IgD-negative memory B cell (primary cell): ENCODE data around the gene CD83. TPM values are rescaled to one million over a fixed set of nuclear protein-coding genes. Genes with fewer than 3 reads are reported as not detected.
A peak's percentile ranks its signal among the peaks of the same experiment; 100 is the strongest.

Experiments used
- H3K27ac Mint-ChIP-seq, 3 donors: one replicate each; pipeline ENCODE4 v1.8.0; 2020 to 2022; ENCODE audit warnings: mild to moderate bottlenecking in 3 of 3, mixed read lengths in 3 of 3, moderate library complexity in 1 of 3
- H3K27me3 Mint-ChIP-seq: one replicate; pipeline ENCODE4 v1.8.0; 2021; ENCODE audit warnings: mixed read lengths
- H3K36me3 Mint-ChIP-seq: one replicate; pipeline ENCODE4 v1.8.0; 2020; ENCODE audit warnings: mild to moderate bottlenecking, mixed read lengths
- H3K4me1 Mint-ChIP-seq, 3 donors: one replicate each; pipeline ENCODE4 v1.8.0; 2020 to 2022; ENCODE audit warnings: mixed read lengths in 3 of 3, mild to moderate bottlenecking in 1 of 3
- H3K4me3 Mint-ChIP-seq, 4 donors: one replicate each; pipeline ENCODE4 v1.8.0; 2020 to 2022; ENCODE audit warnings: mild to moderate bottlenecking in 4 of 4, mixed read lengths in 4 of 4, moderate library complexity in 3 of 4
- H3K9me3 Mint-ChIP-seq, 3 donors: one replicate each; pipeline ENCODE4 v1.8.0; 2020 to 2021; ENCODE audit warnings: mixed read lengths in 3 of 3, mild to moderate bottlenecking in 1 of 3
- polyA plus RNA-seq: library from polyadenylated mRNA; unstranded; fragments of 300-500 nt; fragmentation: Illumina TruSeq; gene quantifications from one replicate; pipeline ENCODE4 v1.2.3, GENCODE V29; 2021

Gene CD83
- polyA plus RNA-seq, 1 donor from 2014 or later: 43.8 TPM

- no peaks in the 10 kb centered on the region for H3K9me3 Mint-ChIP-seq
- peaks cover 59 to 72% (median 62%) of the 10 kb centered on the region in 3 donors for H3K4me1 Mint-ChIP-seq
- peak overlapping the region; percentile 87 to 98 (median 93) for H3K27ac Mint-ChIP-seq
- no peaks in the 10 kb centered on the region for H3K27me3 Mint-ChIP-seq
- H3K4me3 Mint-ChIP-seq: peak overlapping the region; percentile 22 to 93 (median 84)
- peaks cover 13% of the 10 kb centered on the region for H3K36me3 Mint-ChIP-seq
These were observed 6.0 kb downstream of the CD83 start for GRCh38 chr6:14123386-14124111.

- peak overlapping the region; percentile 65 to 88 (median 82) for H3K27ac Mint-ChIP-seq
- peak overlapping the region in 3 of 4 donors; percentile 58 to 83 (median 75) for H3K4me3 Mint-ChIP-seq
- no peaks in the 10 kb centered on the region for H3K9me3 Mint-ChIP-seq
- no peaks in the 10 kb centered on the region for H3K27me3 Mint-ChIP-seq
- peaks cover 71 to 76% (median 72%) of the 10 kb centered on the region in 3 donors for H3K4me1 Mint-ChIP-seq
- H3K36me3 Mint-ChIP-seq: peaks cover 9% of the 10 kb centered on the region
These were observed 7.8 kb downstream of the CD83 start for GRCh38 chr6:14125346-14125745.

- H3K36me3 Mint-ChIP-seq: peaks cover 9% of the 10 kb centered on the region
- peak overlapping the region; percentile 65 to 82 (median 69) for H3K27ac Mint-ChIP-seq
- peaks cover 71 to 74% (median 73%) of the 10 kb centered on the region in 3 donors for H3K4me1 Mint-ChIP-seq
- no peaks in the 10 kb centered on the region for H3K27me3 Mint-ChIP-seq
- peak overlapping the region in 3 of 4 donors; percentile 58 to 83 (median 75) for H3K4me3 Mint-ChIP-seq
- H3K9me3 Mint-ChIP-seq: no peaks in the 10 kb centered on the region
These were observed 8.6 kb downstream of the CD83 start for GRCh38 chr6:14126191-14126590.

GRCh38 chr6:14127611-14128010, 10.0 kb downstream of the CD83 start:
- Mint-ChIP-seq H3K27me3 (no peaks in the 10 kb centered on the region), H3K36me3 (peaks cover 6% of the 10 kb centered on the region), H3K9me3 (no peaks in the 10 kb centered on the region), H3K4me1 (peaks cover 68 to 72% (median 69%) of the 10 kb centered on the region in 3 donors), H3K4me3 (peak overlapping the region in 2 of 4 donors; percentile 71 to 86), H3K27ac (peak overlapping the region in 2 of 3 donors; percentile 91 to 94)

- Mint-ChIP-seq H3K9me3 (no peaks in the 10 kb centered on the region), H3K4me3 (peak overlapping the region in 3 of 4 donors; percentile 71 to 87 (median 86)), H3K4me1 (peaks cover 67 to 72% (median 68%) of the 10 kb centered on the region in 3 donors), H3K27me3 (no peaks in the 10 kb centered on the region), H3K36me3 (peaks cover 6% of the 10 kb centered on the region), H3K27ac (peak overlapping the region in 2 of 3 donors; percentile 91 to 94)
These were observed 10.4 kb downstream of the CD83 start for GRCh38 chr6:14128012-14128411.

GRCh38 chr6:14128746-14129145, 11.2 kb downstream of the CD83 start:
- H3K4me1 Mint-ChIP-seq: peaks cover 65 to 67% (median 67%) of the 10 kb centered on the region in 3 donors
- H3K4me3 Mint-ChIP-seq: peak overlapping the region in 3 of 4 donors; percentile 71 to 82 (median 77)
- H3K27ac Mint-ChIP-seq: peak overlapping the region; percentile 76 to 94 (median 91)
- H3K9me3 Mint-ChIP-seq: no peaks in the 10 kb centered on the region
- H3K27me3 Mint-ChIP-seq: no peaks in the 10 kb centered on the region
- peaks cover 6% of the 10 kb centered on the region for H3K36me3 Mint-ChIP-seq

GRCh38 chr6:14129575-14129974, 12.0 kb downstream of the CD83 start:
- peak overlapping the region in 3 of 4 donors; percentile 71 to 84 (median 77) for H3K4me3 Mint-ChIP-seq
- no peaks in the 10 kb centered on the region for H3K9me3 Mint-ChIP-seq
- no peaks in the 10 kb centered on the region for H3K27me3 Mint-ChIP-seq
- H3K4me1 Mint-ChIP-seq: peaks cover 63 to 68% (median 64%) of the 10 kb centered on the region in 3 donors
- peak overlapping the region; percentile 76 to 91 (median 88) for H3K27ac Mint-ChIP-seq
- peaks cover 6% of the 10 kb centered on the region for H3K36me3 Mint-ChIP-seq

- Mint-ChIP-seq H3K4me1 (peaks cover 53 to 58% (median 55%) of the 10 kb centered on the region in 3 donors), H3K27ac (peak overlapping the region; percentile 55 to 91 (median 88))
These were observed 13.0 kb downstream of the CD83 start for GRCh38 chr6:14130435-14131075.

GRCh38 chr6:14131579-14131978, 14.0 kb downstream of the CD83 start:
- H3K27ac Mint-ChIP-seq: peak overlapping the region; percentile 55 to 91 (median 88)
- H3K4me1 Mint-ChIP-seq: peaks cover 47 to 51% (median 49%) of the 10 kb centered on the region in 3 donors
- no peaks in the 10 kb centered on the region for H3K9me3 Mint-ChIP-seq
- peaks cover 1% of the 10 kb centered on the region for H3K36me3 Mint-ChIP-seq
- H3K4me3 Mint-ChIP-seq: peak overlapping the region in 2 of 4 donors; percentile 30 to 59
- no peaks in the 10 kb centered on the region for H3K27me3 Mint-ChIP-seq

More at GRCh38 chr6:14130435-14131075, 13.0 kb downstream of the CD83 start:
- Mint-ChIP-seq H3K27me3 (no peaks in the 10 kb centered on the region), H3K9me3 (no peaks in the 10 kb centered on the region), H3K4me3 (peak overlapping the region in 1 of 4 donors; percentile 71), H3K36me3 (peaks cover 8% of the 10 kb centered on the region)

GRCh38 chr6:14132244-14132920, 14.8 kb downstream of the CD83 start:
- Mint-ChIP-seq H3K4me3 (peak overlapping the region in 1 of 4 donors; percentile 22), H3K27ac (peak overlapping the region in 2 of 3 donors; percentile 88 to 91)

GRCh38 chr6:14132921-14133275, 15.3 kb downstream of the CD83 start:
- H3K4me1 Mint-ChIP-seq: peaks cover 43 to 46% (median 43%) of the 10 kb centered on the region in 3 donors
- H3K27ac Mint-ChIP-seq: peak overlapping the region in 2 of 3 donors; percentile 88 to 91
- H3K9me3 Mint-ChIP-seq: no peaks in the 10 kb centered on the region
- H3K27me3 Mint-ChIP-seq: no peaks in the 10 kb centered on the region
- H3K4me3 Mint-ChIP-seq: peak overlapping the region in 1 of 4 donors; percentile 6
- H3K36me3 Mint-ChIP-seq: peaks cover 1% of the 10 kb centered on the region

More at GRCh38 chr6:14132244-14132920, 14.8 kb downstream of the CD83 start:
- H3K4me1 Mint-ChIP-seq: peaks cover 48 to 51% (median 48%) of the 10 kb centered on the region in 3 donors
- H3K36me3 Mint-ChIP-seq: peaks cover 1% of the 10 kb centered on the region
- H3K27me3 Mint-ChIP-seq: no peaks in the 10 kb centered on the region
- H3K9me3 Mint-ChIP-seq: no peaks in the 10 kb centered on the region

GRCh38 chr6:14134211-14134910, 16.8 kb downstream of the CD83 start:
- Mint-ChIP-seq H3K36me3 (peaks cover 1% of the 10 kb centered on the region), H3K27me3 (no peaks in the 10 kb centered on the region), H3K27ac (peak overlapping the region; percentile 33 to 91 (median 89)), H3K9me3 (no peaks in the 10 kb centered on the region), H3K4me1 (peaks cover 28 to 35% (median 31%) of the 10 kb centered on the region in 3 donors), H3K4me3 (peak overlapping the region; percentile 4 to 51 (median 30))

GRCh38 chr6:14135893-14136539, 18.4 kb downstream of the CD83 start:
- H3K27me3 Mint-ChIP-seq: no peaks in the 10 kb centered on the region
- peaks cover 3% of the 10 kb centered on the region for H3K36me3 Mint-ChIP-seq
- H3K4me1 Mint-ChIP-seq: peaks cover 16 to 24% (median 17%) of the 10 kb centered on the region in 3 donors
- no peaks in the 10 kb centered on the region for H3K9me3 Mint-ChIP-seq
- no peak overlapping the region for H3K4me3 Mint-ChIP-seq
- peak overlapping the region; percentile 15 to 91 (median 64) for H3K27ac Mint-ChIP-seq
